ENCODE results near the gene EGLN3.

GRCh38 chr14:33916663-33917565 lies 34.0 kb downstream of the EGLN3 start:
- TF ChIP-seq, protein P1, sequence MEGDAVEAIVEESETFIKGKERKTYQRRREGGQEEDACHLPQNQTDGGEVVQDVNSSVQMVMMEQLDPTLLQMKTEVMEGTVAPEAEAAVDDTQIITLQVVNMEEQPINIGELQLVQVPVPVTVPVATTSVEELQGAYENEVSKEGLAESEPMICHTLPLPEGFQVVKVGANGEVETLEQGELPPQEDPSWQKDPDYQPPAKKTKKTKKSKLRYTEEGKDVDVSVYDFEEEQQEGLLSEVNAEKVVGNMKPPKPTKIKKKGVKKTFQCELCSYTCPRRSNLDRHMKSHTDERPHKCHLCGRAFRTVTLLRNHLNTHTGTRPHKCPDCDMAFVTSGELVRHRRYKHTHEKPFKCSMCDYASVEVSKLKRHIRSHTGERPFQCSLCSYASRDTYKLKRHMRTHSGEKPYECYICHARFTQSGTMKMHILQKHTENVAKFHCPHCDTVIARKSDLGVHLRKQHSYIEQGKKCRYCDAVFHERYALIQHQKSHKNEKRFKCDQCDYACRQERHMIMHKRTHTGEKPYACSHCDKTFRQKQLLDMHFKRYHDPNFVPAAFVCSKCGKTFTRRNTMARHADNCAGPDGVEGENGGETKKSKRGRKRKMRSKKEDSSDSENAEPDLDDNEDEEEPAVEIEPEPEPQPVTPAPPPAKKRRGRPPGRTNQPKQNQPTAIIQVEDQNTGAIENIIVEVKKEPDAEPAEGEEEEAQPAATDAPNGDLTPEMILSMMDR (IDR thresholded peaks at IDR 0.05; ENCODE audit: low read length): no peak
- TF ChIP-seq EZH2 (IDR thresholded peaks at IDR 0.05; ENCODE audit: borderline replicate concordance, low read length): no peak

Measured in OCI-LY1 (cell line).